Parathyroid adenoma (tissue), 2 donors: Measurements from ENCODE around the gene LAMB2.
A peak's percentile ranks its signal among the peaks of the same experiment; 100 is the strongest.

Source experiments
- H2AFZ ChIP-seq: fragments of 300-600 bp; sonication (generic); one replicate; pipeline ENCODE4 v1.7.0; 2017; ENCODE audit warnings: antibody characterized with exemption, mild to moderate bottlenecking
- H3K27ac ChIP-seq: fragments of 300-600 bp; sonication (generic); one replicate; pipeline ENCODE4 v1.7.0; 2017
- H3K27me3 ChIP-seq: fragments of 300-600 bp; sonication (generic); one replicate; pipeline ENCODE4 v1.7.0; 2017; ENCODE audit warnings: low read length; ENCODE audit not compliant: control insufficient read depth, insufficient read depth
- H3K36me3 ChIP-seq: fragments of 300-600 bp; sonication (generic); one replicate; pipeline ENCODE4 v1.7.0; 2017; ENCODE audit warnings: low read length; ENCODE audit not compliant: control insufficient read depth, insufficient read depth
- H3K4me1 ChIP-seq: fragments of 300-600 bp; sonication (generic); one replicate; pipeline ENCODE4 v1.7.0; 2017; ENCODE audit warnings: control low read depth
- H3K4me2 ChIP-seq: fragments of 300-600 bp; sonication (generic); one replicate; pipeline ENCODE4 v1.7.0; 2017; ENCODE audit warnings: low read length
- H3K4me3 ChIP-seq: fragments of 300-600 bp; sonication (generic); one replicate; pipeline ENCODE4 v1.7.0; 2017; ENCODE audit warnings: low read depth, low read length
- H3K79me2 ChIP-seq: fragments of 300-600 bp; sonication (generic); one replicate; pipeline ENCODE4 v1.7.0; 2017; ENCODE audit warnings: control low read depth
- H3K9ac ChIP-seq: fragments of 300-600 bp; sonication (generic); one replicate; pipeline ENCODE4 v1.7.0; 2017; ENCODE audit warnings: mild to moderate bottlenecking
- H3K9me3 ChIP-seq: fragments of 300-600 bp; sonication (generic); one replicate; pipeline ENCODE4 v1.7.0; 2017; ENCODE audit warnings: low read length; ENCODE audit not compliant: control insufficient read depth
- CTCF ChIP-seq: fragments of 300-600 bp; sonication (generic); IDR thresholded peaks from one replicate; pipeline ENCODE4 v1.7.0; 2017; ENCODE audit warnings: antibody characterized with exemption, mild to moderate bottlenecking
- donor health status: primary hyperparathyroidism.

The LAMB2 gene

GRCh38 chr3:49132437-49133225 lies at the start of gene LAMB2:
Gene LAMB2, minus strand, starts transcription at chr3:49133050. Its CDS starts 183 bp downstream, at chr3:49132867.
- TF ChIP-seq CTCF: no peak

GRCh38 chr3:49181351-49181750 lies 48.5 kb upstream of the LAMB2 start:
- no peaks in the 10 kb centered on the region for H3K79me2 ChIP-seq
- no peak overlapping the region for H2AFZ ChIP-seq
- no peak overlapping the region for H3K4me2 ChIP-seq
- H3K9ac ChIP-seq: no peak overlapping the region
- no peak overlapping the region for H3K4me3 ChIP-seq
- H3K4me1 ChIP-seq: no peaks in the 10 kb centered on the region
- no peaks in the 10 kb centered on the region for H3K36me3 ChIP-seq
- no peaks in the 10 kb centered on the region for H3K9me3 ChIP-seq
- no peaks in the 10 kb centered on the region for H3K27me3 ChIP-seq
- no peak for TF ChIP-seq CTCF
- no peak overlapping the region for H3K27ac ChIP-seq

More at GRCh38 chr3:49132437-49133225, at the start of gene LAMB2:
- peaks cover 15% of the 10 kb centered on the region for H3K4me1 ChIP-seq
- peak within 1 kb of the TSS; percentile 90 for H3K27ac ChIP-seq
- H3K36me3 ChIP-seq: no peaks in the 10 kb centered on the region
- peaks cover 30% of the 10 kb centered on the region for H3K79me2 ChIP-seq
- H3K9ac ChIP-seq: peak within 1 kb of the TSS; percentile 5
- H3K4me2 ChIP-seq: peak within 1 kb of the TSS; percentile 92
- H2AFZ ChIP-seq: peak within 1 kb of the TSS; percentile 96
- peak within 1 kb of the TSS; percentile 73 for H3K4me3 ChIP-seq
- H3K27me3 ChIP-seq: no peaks in the 10 kb centered on the region
- H3K9me3 ChIP-seq: no peaks in the 10 kb centered on the region

GRCh38 chr3:49180116-49180515 lies 47.3 kb upstream of the LAMB2 start:
- Histone ChIP-seq H3K27me3 (no peaks in the 10 kb centered on the region), H3K4me2 (no peak overlapping the region), H3K9ac (no peak overlapping the region), H3K4me3 (no peak overlapping the region), H3K27ac (no peak overlapping the region), H2AFZ (no peak overlapping the region), H3K79me2 (no peaks in the 10 kb centered on the region), H3K36me3 (no peaks in the 10 kb centered on the region), H3K4me1 (no peaks in the 10 kb centered on the region), H3K9me3 (no peaks in the 10 kb centered on the region)
- no peak for TF ChIP-seq CTCF

GRCh38 chr3:49177073-49177472 lies 44.2 kb upstream of the LAMB2 start:
- Histone ChIP-seq H3K9ac (no peak overlapping the region), H3K27ac (no peak overlapping the region), H3K9me3 (no peaks in the 10 kb centered on the region), H3K27me3 (no peaks in the 10 kb centered on the region), H3K79me2 (no peaks in the 10 kb centered on the region), H3K4me2 (no peak overlapping the region), H3K4me3 (no peak overlapping the region), H2AFZ (no peak overlapping the region), H3K4me1 (peaks cover 11% of the 10 kb centered on the region), H3K36me3 (no peaks in the 10 kb centered on the region)
- TF ChIP-seq CTCF: no peak

GRCh38 chr3:49175530-49175929 lies 42.7 kb upstream of the LAMB2 start:
- H3K4me2 ChIP-seq: no peak overlapping the region
- H2AFZ ChIP-seq: no peak overlapping the region
- H3K79me2 ChIP-seq: no peaks in the 10 kb centered on the region
- H3K9ac ChIP-seq: no peak overlapping the region
- H3K27ac ChIP-seq: no peak overlapping the region
- no peak overlapping the region for H3K4me3 ChIP-seq
- no peaks in the 10 kb centered on the region for H3K9me3 ChIP-seq
- no peak for TF ChIP-seq CTCF
- no peaks in the 10 kb centered on the region for H3K27me3 ChIP-seq
- no peaks in the 10 kb centered on the region for H3K36me3 ChIP-seq
- H3K4me1 ChIP-seq: peaks cover 15% of the 10 kb centered on the region
